K562 (cell line): ENCODE results near the gene CFAP54. TPM values are rescaled to one million over a fixed set of nuclear protein-coding genes. Genes with fewer than 3 reads are reported as not detected.

Experiments used
- ATAC-seq: fragments of 200-7000 bp; cut with Tn5 transposase; 3 replicates; pipeline ENCODE4 v1.9.1; 2020; ENCODE audit warnings: moderate library complexity
- BruUV-seq: library from RNA; stranded (reverse); fragments of 400-500 nt; replicated peaks from 2 replicates; lab custom pipeline; 2021; lab: Mats Ljungman, UMichigan
- CTCF ChIA-PET: fragments of 300-600 bp; formaldehyde crosslinking; extraction: SDS; loops from one replicate; lab custom pipeline; 2021; ENCODE audit warnings: low intra/inter-chr PET ratio; lab: Yijun Ruan, JAX
- POLR2A ChIA-PET: fragments of 300-600, 350-650 bp; sonication (Branson Sonifier 250); formaldehyde crosslinking; extraction: SDS; loops from one replicate; lab custom pipeline; 2021; ENCODE audit warnings: antibody characterized with exemption, inconsistent platforms; lab: Yijun Ruan, JAX
- DNase-seq, 4 experiments: peaks; one replicate each; pipeline versions ENCODE4 v3.0.0 to v3.0.0-alpha.2; 2011 to 2018; ENCODE audit warnings: low spot score in 3 of 4, mixed read lengths in 3 of 4; ENCODE audit errors: extremely low read depth in 1 of 4
- FAIRE-seq: peaks from 2 replicates; lab custom pipeline; 2011; peaks lifted over from hg19 to GRCh38; lab: Jason Lieb, UNC
- H2AFZ ChIP-seq: 2 replicates; pipeline ENCODE4 v1.6.0; 2011; ENCODE audit warnings: low read depth, low read length, control low read depth, inconsistent platforms
- H3K27ac ChIP-seq: fragments of 200-600 bp; 3 replicates; pipeline ENCODE4 v1.8.0; 2011; ENCODE audit warnings: low read depth, mild to moderate bottlenecking, control low read depth, inconsistent platforms, low read length, moderate library complexity, mixed read lengths; ENCODE audit errors: extremely low read depth
- H3K27me3 ChIP-seq, 2 experiments: fragments of 300-600 bp in 1 of 2; 2 replicates in 1 of 2; 3 replicates in 1 of 2; pipeline versions ENCODE4 v1.6.0 to v1.8.0; 2011; ENCODE audit warnings: inconsistent platforms in 2 of 2, low read length in 2 of 2, mild to moderate bottlenecking in 1 of 2, mixed read lengths in 1 of 2, moderate library complexity in 1 of 2; ENCODE audit not compliant: control insufficient read depth in 2 of 2, insufficient read depth in 2 of 2
- H3K36me3 ChIP-seq: fragments of 300-600 bp; 3 replicates; pipeline ENCODE4 v1.8.0; 2011; ENCODE audit warnings: mild to moderate bottlenecking, low read length, inconsistent platforms; ENCODE audit not compliant: control insufficient read depth, insufficient read depth
- H3K4me1 ChIP-seq, 2 experiments: fragments of 200-600 bp in 1 of 2; replicated peaks in 1 of 2; 2 replicates in 1 of 2; 3 replicates in 1 of 2; pipeline versions ENCODE4 v1.5.1 to v1.8.0; 2011; ENCODE audit warnings: inconsistent platforms in 2 of 2, low read length in 2 of 2, mild to moderate bottlenecking in 1 of 2, mixed read lengths in 1 of 2, moderate library complexity in 1 of 2; ENCODE audit not compliant: control insufficient read depth in 2 of 2, insufficient read depth in 2 of 2
- H3K4me2 ChIP-seq: 2 replicates; pipeline ENCODE4 v1.6.1; 2011; ENCODE audit warnings: low read length, control low read depth, inconsistent platforms, mixed read lengths; ENCODE audit not compliant: insufficient read depth
- H3K4me3 ChIP-seq: fragments of 200-600 bp; sonication (generic), shearing (Covaris generic); 2 replicates; pipeline ENCODE4 v1.5.1; 2016; ENCODE audit warnings: control low read depth, inconsistent platforms
- H3K79me2 ChIP-seq: fragments of 200-600 bp; 3 replicates; pipeline ENCODE4 v1.8.0; 2011; ENCODE audit warnings: low read length, inconsistent platforms; ENCODE audit not compliant: control insufficient read depth, insufficient read depth
- H3K9ac ChIP-seq, 2 experiments: 2 replicates each; pipeline versions ENCODE4 v1.6.0 to v1.6.1; 2011; ENCODE audit warnings: low read depth in 2 of 2, low read length in 2 of 2, control low read depth in 1 of 2, inconsistent platforms in 1 of 2, mild to moderate bottlenecking in 1 of 2, mixed read lengths in 1 of 2; ENCODE audit not compliant: insufficient read depth in 1 of 2
- H3K9me1 ChIP-seq: one replicate; pipeline ENCODE4 v1.6.0; 2011; ENCODE audit warnings: inconsistent platforms, mild to moderate bottlenecking, low read length, moderate library complexity; ENCODE audit not compliant: control insufficient read depth, insufficient read depth
- H3K9me3 ChIP-seq: replicated peaks from 2 replicates; pipeline ENCODE4 v1.5.1; 2011; ENCODE audit warnings: low read depth, low read length, inconsistent platforms; ENCODE audit not compliant: control insufficient read depth, insufficient read depth
- H4K20me1 ChIP-seq: replicated peaks from 2 replicates; pipeline ENCODE4 v1.6.1; 2011; ENCODE audit warnings: low read length, inconsistent platforms, mixed read lengths; ENCODE audit not compliant: control insufficient read depth, insufficient read depth
- CBFA2T2 ChIP-seq: fragments of 450-650 bp; conservative IDR thresholded peaks from 2 replicates; pipeline ENCODE4 v1.6.1; 2017; ENCODE audit warnings: mild to moderate bottlenecking
- CBX3 ChIP-seq, 2 experiments: IDR thresholded peaks; 1 replicate in 1 of 2; 2 replicates in 1 of 2; pipeline ENCODE4 v1.6.1; 2012; ENCODE audit warnings: inconsistent platforms in 2 of 2, low read length in 2 of 2, borderline replicate concordance in 1 of 2, control low read depth in 1 of 2
- ELF4 ChIP-seq: fragments of 450-650 bp; formaldehyde crosslinking; IDR thresholded peaks from 2 replicates; pipeline ENCODE4 v1.4.0; 2022; ENCODE audit warnings: missing genetic modification characterization
- GMEB1 ChIP-seq: fragments of 250-450 bp; sonication (Bioruptor Pico); IDR thresholded peaks from 2 replicates; pipeline ENCODE4 v1.4.0; 2020; ENCODE audit warnings: mild to moderate bottlenecking
- KAT2B ChIP-seq: IDR thresholded peaks from one replicate; pipeline ENCODE4 v1.6.1; 2012; ENCODE audit warnings: low read depth, mild to moderate bottlenecking, control low read depth, inconsistent platforms, low read length, moderate library complexity
- MLLT1 ChIP-seq, 2 experiments: fragments of 450-650 bp; IDR thresholded peaks; 2 replicates each; pipeline ENCODE4 v1.6.1; 2016
- MXI1 ChIP-seq: IDR thresholded peaks from 2 replicates; pipeline ENCODE4 v1.6.1; 2011; ENCODE audit warnings: low read depth, mild to moderate bottlenecking, improper control_type of control experiment, low read length
- NFE2 ChIP-seq: IDR thresholded peaks from 2 replicates; pipeline ENCODE4 v1.6.1; 2014; ENCODE audit warnings: antibody characterized with exemption, low read depth
- SMAD1 ChIP-seq: fragments of 150-350 bp; IDR thresholded peaks from 2 replicates; pipeline ENCODE4 v1.6.1; 2014; ENCODE audit warnings: low read length, low read depth; ENCODE audit not compliant: partially characterized antibody
- TAF9B ChIP-seq: fragments of 450-650 bp; IDR thresholded peaks from 2 replicates; pipeline ENCODE4 v1.6.1; 2018; ENCODE audit warnings: mild to moderate bottlenecking; ENCODE audit not compliant: partially characterized antibody
- TARDBP ChIP-seq: fragments of 450-650 bp; IDR thresholded peaks from 2 replicates; pipeline ENCODE4 v1.6.1; 2016
- TFAM ChIP-seq: fragments of 250-450 bp; sonication (Bioruptor Pico); conservative IDR thresholded peaks from 2 replicates; pipeline ENCODE4 v1.5.0; 2021; ENCODE audit warnings: mild to moderate bottlenecking, moderate library complexity
- ZFPM2 ChIP-seq: fragments of 250-450 bp; sonication (Bioruptor Pico); IDR thresholded peaks from 2 replicates; pipeline ENCODE4 v1.5.1; 2022; ENCODE audit warnings: mild to moderate bottlenecking
- ZNF224 ChIP-seq: sonication (generic); formaldehyde crosslinking; IDR thresholded peaks from 2 replicates; pipeline ENCODE4 v1.8.0; 2022; ENCODE audit warnings: mild to moderate bottlenecking, missing genetic modification reagents
- ZNF277 ChIP-seq: fragments of 250-450 bp; sonication (Bioruptor Pico); IDR thresholded peaks from 2 replicates; pipeline ENCODE4 v1.8.0; 2022; ENCODE audit warnings: inconsistent platforms, mild to moderate bottlenecking, moderate library complexity, borderline replicate concordance
- ZNF561 ChIP-seq: fragments of 450-650 bp; formaldehyde crosslinking; conservative IDR thresholded peaks from 2 replicates; pipeline ENCODE4 v1.4.0; 2020; ENCODE audit warnings: mild to moderate bottlenecking, moderate library complexity
- WGBS: fragments of 100-300 bp; shearing (Covaris generic); methylation state at CpG from one replicate; pipeline ENCODE4 v1.1.6; 2016; ENCODE audit warnings: low coverage, mixed read lengths; ENCODE audit not compliant: insufficient coverage; ENCODE audit errors: missing lambda C conversion rate; 5-methylcytosine and 5-hydroxymethylcytosine counted together
- in situ Hi-C: fragments of 300-500 bp; cut with MboI; formaldehyde crosslinking; loops from 4 replicates; pipeline ENCODE4 v1.15.0; 2018; ENCODE audit warnings: inconsistent platforms, mixed read lengths
- intact Hi-C: fragments of 100-400 bp; cut with micrococcal nuclease; formaldehyde crosslinking; loops from 2 replicates; pipeline ENCODE4 v1.14.2; 2022
- polyA plus RNA-seq, 8 experiments: library from polyadenylated mRNA; depleted of rRNA in 4 of 8; stranded (reverse) in 5 of 8; unstranded in 3 of 8; fragments of >200 nt; fragmentation: Nextera tagmentation in 2 of 8; fragmentation: Illumina TruSeq in 1 of 8; extraction: Ambion mirVana in 2 of 8; extraction: Trizol in 1 of 8; gene quantifications; 2 replicates each; pipeline versions ENCODE4 v1.2.1 to v1.2.3, GENCODE V29; 2011 to 2014; ENCODE audit warnings: inconsistent platforms in 1 of 8, missing spikeins in 1 of 8
- total RNA-seq, 7 experiments: library from RNA; depleted of rRNA in 6 of 7; stranded (reverse); fragments of >200 nt in 6 of 7; fragmentation: Illumina TruSeq in 2 of 7; extraction: Trizol in 2 of 7; gene quantifications; 2 replicates each; pipeline versions ENCODE4 v1.2.1 to v1.2.3, GENCODE V29; 2011 to 2021; ENCODE audit warnings: low replicate concordance in 1 of 7
- TF ChIP-seq, protein P1 (sequence below): sonication (generic); formaldehyde crosslinking; IDR thresholded peaks from 2 replicates; pipeline ENCODE4 v1.8.1; 2023; ENCODE audit warnings: mild to moderate bottlenecking, missing genetic modification reagents
- TF ChIP-seq, protein P2 (sequence below): sonication (generic); formaldehyde crosslinking; IDR thresholded peaks from 2 replicates; pipeline ENCODE4 v1.9.0; 2022; ENCODE audit warnings: mild to moderate bottlenecking, missing genetic modification reagents

Gene CFAP54
- total and polyA plus RNA-seq, 9 of the 15 experiments (the other 6 are each of a cell fraction or from before 2014, with no cell fraction given), result 0.03 to 0.23 (median 0.10) TPM; not detected in 3

- Histone ChIP-seq H3K36me3 (no peaks in the 10 kb centered on the region), H3K27ac (no peak overlapping the region), H3K9me3 (no peaks in the 10 kb centered on the region), H3K79me2 (no peaks in the 10 kb centered on the region), H2AFZ (no peak overlapping the region), H3K4me1 (no peaks in the 10 kb centered on the region), H3K4me3 (no peak overlapping the region), H3K27me3 (no peaks in the 10 kb centered on the region), H3K9me1 (no peaks in the 10 kb centered on the region), H3K4me2 (no peak overlapping the region), H4K20me1 (no peaks in the 10 kb centered on the region), H3K9ac (no peak overlapping the region)
- CTCF ChIA-PET, result no interaction called here
- FAIRE-seq (no peak), DNase-seq (no peak), ATAC-seq (no peak)
- no TSS peak for BruUV-seq
- POLR2A ChIA-PET, result no interaction called here
- WGBS, result 0% methylated on average over 3 of the region's 3 CpGs
- intact Hi-C loops (no loop called here), in situ Hi-C loops (no loop called here)
- TF ChIP-seq MXI1, result no peak
- no peak for TF ChIP-seq CBFA2T2
- TF ChIP-seq ELF4, result no peak
- TF ChIP-seq NFE2, result no peak
- TF ChIP-seq MLLT1 (IDR thresholded peaks at IDR 0.05), result no peak
- TF ChIP-seq CBX3 (IDR thresholded peaks at IDR 0.05; ENCODE audit: borderline replicate concordance in 1 of 2, low read length in 2 of 2), result no peak
- no peak for TF ChIP-seq ZNF561 (CRISPR knock-in tag)
- TF ChIP-seq TAF9B, result no peak
- TF ChIP-seq, protein P1, sequence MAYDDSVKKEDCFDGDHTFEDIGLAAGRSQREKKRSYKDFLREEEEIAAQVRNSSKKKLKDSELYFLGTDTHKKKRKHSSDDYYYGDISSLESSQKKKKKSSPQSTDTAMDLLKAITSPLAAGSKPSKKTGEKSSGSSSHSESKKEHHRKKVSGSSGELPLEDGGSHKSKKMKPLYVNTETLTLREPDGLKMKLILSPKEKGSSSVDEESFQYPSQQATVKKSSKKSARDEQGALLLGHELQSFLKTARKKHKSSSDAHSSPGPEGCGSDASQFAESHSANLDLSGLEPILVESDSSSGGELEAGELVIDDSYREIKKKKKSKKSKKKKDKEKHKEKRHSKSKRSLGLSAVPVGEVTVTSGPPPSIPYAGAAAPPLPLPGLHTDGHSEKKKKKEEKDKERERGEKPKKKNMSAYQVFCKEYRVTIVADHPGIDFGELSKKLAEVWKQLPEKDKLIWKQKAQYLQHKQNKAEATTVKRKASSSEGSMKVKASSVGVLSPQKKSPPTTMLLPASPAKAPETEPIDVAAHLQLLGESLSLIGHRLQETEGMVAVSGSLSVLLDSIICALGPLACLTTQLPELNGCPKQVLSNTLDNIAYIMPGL (CRISPR knock-in tag), result no peak
- TF ChIP-seq TFAM (CRISPR knock-in tag), result no peak
- no peak for TF ChIP-seq ZNF224 (CRISPR knock-in tag)
- no peak for TF ChIP-seq TARDBP
- TF ChIP-seq ZFPM2, result no peak
- no peak for TF ChIP-seq GMEB1 (CRISPR knock-in tag)
- TF ChIP-seq ZNF277 (CRISPR knock-in tag), result no peak
- TF ChIP-seq, protein P2, sequence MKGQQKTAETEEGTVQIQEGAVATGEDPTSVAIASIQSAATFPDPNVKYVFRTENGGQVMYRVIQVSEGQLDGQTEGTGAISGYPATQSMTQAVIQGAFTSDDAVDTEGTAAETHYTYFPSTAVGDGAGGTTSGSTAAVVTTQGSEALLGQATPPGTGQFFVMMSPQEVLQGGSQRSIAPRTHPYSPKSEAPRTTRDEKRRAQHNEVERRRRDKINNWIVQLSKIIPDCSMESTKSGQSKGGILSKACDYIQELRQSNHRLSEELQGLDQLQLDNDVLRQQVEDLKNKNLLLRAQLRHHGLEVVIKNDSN (CRISPR knock-in tag), result no peak
- TF ChIP-seq KAT2B, result no peak
- no peak for TF ChIP-seq SMAD1
Observed at GRCh38 chr12:96810477-96810876, 321.1 kb downstream of the CFAP54 start.
